ENCODE measurements around the gene OR7C2.

DNA sequence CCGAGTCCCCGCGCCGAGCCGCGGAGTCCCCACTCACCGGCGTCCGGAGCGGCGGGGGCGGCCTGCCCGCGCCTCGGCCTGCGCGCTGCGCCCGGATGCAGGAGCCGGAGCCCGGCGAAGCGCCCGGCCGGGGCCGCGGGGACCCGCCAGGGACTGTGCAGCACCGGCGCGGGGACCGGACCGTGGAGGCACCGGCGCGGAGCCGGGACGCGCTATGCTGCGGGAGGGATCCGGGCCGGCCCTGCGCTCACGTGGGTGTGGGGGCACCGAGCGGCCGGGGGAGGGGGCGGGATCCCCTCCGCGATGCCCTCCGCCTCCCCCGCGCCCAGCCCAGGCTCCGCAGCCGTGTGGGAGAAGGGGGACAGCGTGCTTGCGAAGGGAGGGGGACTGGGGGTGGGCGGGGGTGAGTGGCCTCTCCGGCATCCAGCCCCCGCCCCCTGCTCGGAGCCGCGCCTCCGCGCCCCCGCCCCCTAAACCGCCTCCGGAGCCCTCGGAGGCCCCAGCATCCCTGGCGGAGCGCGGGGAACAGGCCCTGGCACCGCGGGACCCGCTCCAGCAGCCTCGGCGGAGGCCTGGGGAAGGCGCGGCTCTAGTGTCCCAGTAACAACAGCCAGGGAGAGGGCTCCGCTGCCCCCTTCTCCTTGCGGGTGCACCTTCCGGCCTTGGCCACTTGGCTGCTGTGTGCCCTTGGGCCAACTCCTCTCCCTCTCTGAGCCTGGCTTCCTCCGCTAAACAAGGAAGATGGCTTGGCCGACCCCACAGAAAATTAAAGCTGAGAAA, 38.4 kb downstream of the OR7C2 start, which contains the start of gene SLC1A6:
- TF ChIP-seq MYBL2 (CRISPR knock-in tag; IDR thresholded peaks at IDR 0.05) (no peak), JUN (CRISPR knock-in tag; IDR thresholded peaks at IDR 0.05) (no peak), NR2C2 (CRISPR knock-in tag; IDR thresholded peaks at IDR 0.05) (no peak), CREB1 (CRISPR knock-in tag; IDR thresholded peaks at IDR 0.05) (no peak), ZNF416 (CRISPR knock-in tag; IDR thresholded peaks at IDR 0.05) (no peak), TEAD4 (CRISPR knock-in tag; IDR thresholded peaks at IDR 0.05) (no peak), SMAD3 (CRISPR knock-in tag; IDR thresholded peaks at IDR 0.05; ENCODE audit: borderline replicate concordance) (no peak)
- TF ChIP-seq, protein P1, sequence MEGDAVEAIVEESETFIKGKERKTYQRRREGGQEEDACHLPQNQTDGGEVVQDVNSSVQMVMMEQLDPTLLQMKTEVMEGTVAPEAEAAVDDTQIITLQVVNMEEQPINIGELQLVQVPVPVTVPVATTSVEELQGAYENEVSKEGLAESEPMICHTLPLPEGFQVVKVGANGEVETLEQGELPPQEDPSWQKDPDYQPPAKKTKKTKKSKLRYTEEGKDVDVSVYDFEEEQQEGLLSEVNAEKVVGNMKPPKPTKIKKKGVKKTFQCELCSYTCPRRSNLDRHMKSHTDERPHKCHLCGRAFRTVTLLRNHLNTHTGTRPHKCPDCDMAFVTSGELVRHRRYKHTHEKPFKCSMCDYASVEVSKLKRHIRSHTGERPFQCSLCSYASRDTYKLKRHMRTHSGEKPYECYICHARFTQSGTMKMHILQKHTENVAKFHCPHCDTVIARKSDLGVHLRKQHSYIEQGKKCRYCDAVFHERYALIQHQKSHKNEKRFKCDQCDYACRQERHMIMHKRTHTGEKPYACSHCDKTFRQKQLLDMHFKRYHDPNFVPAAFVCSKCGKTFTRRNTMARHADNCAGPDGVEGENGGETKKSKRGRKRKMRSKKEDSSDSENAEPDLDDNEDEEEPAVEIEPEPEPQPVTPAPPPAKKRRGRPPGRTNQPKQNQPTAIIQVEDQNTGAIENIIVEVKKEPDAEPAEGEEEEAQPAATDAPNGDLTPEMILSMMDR (IDR thresholded peaks at IDR 0.05) = no peak
- TF ChIP-seq, protein P2, sequence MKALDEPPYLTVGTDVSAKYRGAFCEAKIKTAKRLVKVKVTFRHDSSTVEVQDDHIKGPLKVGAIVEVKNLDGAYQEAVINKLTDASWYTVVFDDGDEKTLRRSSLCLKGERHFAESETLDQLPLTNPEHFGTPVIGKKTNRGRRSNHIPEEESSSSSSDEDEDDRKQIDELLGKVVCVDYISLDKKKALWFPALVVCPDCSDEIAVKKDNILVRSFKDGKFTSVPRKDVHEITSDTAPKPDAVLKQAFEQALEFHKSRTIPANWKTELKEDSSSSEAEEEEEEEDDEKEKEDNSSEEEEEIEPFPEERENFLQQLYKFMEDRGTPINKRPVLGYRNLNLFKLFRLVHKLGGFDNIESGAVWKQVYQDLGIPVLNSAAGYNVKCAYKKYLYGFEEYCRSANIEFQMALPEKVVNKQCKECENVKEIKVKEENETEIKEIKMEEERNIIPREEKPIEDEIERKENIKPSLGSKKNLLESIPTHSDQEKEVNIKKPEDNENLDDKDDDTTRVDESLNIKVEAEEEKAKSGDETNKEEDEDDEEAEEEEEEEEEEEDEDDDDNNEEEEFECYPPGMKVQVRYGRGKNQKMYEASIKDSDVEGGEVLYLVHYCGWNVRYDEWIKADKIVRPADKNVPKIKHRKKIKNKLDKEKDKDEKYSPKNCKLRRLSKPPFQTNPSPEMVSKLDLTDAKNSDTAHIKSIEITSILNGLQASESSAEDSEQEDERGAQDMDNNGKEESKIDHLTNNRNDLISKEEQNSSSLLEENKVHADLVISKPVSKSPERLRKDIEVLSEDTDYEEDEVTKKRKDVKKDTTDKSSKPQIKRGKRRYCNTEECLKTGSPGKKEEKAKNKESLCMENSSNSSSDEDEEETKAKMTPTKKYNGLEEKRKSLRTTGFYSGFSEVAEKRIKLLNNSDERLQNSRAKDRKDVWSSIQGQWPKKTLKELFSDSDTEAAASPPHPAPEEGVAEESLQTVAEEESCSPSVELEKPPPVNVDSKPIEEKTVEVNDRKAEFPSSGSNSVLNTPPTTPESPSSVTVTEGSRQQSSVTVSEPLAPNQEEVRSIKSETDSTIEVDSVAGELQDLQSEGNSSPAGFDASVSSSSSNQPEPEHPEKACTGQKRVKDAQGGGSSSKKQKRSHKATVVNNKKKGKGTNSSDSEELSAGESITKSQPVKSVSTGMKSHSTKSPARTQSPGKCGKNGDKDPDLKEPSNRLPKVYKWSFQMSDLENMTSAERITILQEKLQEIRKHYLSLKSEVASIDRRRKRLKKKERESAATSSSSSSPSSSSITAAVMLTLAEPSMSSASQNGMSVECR (CRISPR knock-in tag; IDR thresholded peaks at IDR 0.05; ENCODE audit: borderline replicate concordance) = no peak
- TF ChIP-seq, protein P3, sequence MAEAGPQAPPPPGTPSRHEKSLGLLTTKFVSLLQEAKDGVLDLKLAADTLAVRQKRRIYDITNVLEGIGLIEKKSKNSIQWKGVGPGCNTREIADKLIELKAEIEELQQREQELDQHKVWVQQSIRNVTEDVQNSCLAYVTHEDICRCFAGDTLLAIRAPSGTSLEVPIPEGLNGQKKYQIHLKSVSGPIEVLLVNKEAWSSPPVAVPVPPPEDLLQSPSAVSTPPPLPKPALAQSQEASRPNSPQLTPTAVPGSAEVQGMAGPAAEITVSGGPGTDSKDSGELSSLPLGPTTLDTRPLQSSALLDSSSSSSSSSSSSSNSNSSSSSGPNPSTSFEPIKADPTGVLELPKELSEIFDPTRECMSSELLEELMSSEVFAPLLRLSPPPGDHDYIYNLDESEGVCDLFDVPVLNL (CRISPR knock-in tag; IDR thresholded peaks at IDR 0.05; ENCODE audit: borderline replicate concordance, low read depth) = no peak
- TF ChIP-seq, protein P4, sequence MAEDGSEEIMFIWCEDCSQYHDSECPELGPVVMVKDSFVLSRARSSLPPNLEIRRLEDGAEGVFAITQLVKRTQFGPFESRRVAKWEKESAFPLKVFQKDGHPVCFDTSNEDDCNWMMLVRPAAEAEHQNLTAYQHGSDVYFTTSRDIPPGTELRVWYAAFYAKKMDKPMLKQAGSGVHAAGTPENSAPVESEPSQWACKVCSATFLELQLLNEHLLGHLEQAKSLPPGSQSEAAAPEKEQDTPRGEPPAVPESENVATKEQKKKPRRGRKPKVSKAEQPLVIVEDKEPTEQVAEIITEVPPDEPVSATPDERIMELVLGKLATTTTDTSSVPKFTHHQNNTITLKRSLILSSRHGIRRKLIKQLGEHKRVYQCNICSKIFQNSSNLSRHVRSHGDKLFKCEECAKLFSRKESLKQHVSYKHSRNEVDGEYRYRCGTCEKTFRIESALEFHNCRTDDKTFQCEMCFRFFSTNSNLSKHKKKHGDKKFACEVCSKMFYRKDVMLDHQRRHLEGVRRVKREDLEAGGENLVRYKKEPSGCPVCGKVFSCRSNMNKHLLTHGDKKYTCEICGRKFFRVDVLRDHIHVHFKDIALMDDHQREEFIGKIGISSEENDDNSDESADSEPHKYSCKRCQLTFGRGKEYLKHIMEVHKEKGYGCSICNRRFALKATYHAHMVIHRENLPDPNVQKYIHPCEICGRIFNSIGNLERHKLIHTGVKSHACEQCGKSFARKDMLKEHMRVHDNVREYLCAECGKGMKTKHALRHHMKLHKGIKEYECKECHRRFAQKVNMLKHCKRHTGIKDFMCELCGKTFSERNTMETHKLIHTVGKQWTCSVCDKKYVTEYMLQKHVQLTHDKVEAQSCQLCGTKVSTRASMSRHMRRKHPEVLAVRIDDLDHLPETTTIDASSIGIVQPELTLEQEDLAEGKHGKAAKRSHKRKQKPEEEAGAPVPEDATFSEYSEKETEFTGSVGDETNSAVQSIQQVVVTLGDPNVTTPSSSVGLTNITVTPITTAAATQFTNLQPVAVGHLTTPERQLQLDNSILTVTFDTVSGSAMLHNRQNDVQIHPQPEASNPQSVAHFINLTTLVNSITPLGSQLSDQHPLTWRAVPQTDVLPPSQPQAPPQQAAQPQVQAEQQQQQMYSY (CRISPR knock-in tag; IDR thresholded peaks at IDR 0.05) = no peak
